ENCODE measurements around the gene NDUFAF4. TPM values are rescaled to one million over a fixed set of nuclear protein-coding genes. Genes with fewer than 3 reads are reported as not detected.

NDUFAF4 gene
- total and polyA plus RNA-seq, 2 of the 8 experiments (the other 6 are each of a cell fraction or from before 2014, with no cell fraction given) = 21.9 to 84.4 TPM

DNA sequence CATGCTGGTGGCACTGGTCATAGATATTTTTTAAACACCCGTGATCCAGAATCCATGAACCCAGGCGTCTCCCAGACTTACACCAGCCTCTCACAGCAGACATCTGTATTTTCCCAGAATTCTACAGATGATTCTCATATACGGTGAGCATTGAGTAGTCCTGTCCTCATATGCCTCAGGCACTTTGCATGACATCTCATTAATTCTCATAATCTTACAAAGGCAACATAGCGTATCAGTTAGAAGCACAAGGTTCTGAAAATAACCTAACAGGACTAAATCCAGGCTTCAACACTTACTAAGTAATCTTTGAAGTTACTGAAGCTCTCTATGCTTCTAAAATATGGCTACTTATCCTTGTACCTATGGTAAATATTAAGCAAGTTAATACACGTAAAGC is 8.9 kb downstream of the NDUFAF4 start (continued):
- TF ChIP-seq, protein P1, sequence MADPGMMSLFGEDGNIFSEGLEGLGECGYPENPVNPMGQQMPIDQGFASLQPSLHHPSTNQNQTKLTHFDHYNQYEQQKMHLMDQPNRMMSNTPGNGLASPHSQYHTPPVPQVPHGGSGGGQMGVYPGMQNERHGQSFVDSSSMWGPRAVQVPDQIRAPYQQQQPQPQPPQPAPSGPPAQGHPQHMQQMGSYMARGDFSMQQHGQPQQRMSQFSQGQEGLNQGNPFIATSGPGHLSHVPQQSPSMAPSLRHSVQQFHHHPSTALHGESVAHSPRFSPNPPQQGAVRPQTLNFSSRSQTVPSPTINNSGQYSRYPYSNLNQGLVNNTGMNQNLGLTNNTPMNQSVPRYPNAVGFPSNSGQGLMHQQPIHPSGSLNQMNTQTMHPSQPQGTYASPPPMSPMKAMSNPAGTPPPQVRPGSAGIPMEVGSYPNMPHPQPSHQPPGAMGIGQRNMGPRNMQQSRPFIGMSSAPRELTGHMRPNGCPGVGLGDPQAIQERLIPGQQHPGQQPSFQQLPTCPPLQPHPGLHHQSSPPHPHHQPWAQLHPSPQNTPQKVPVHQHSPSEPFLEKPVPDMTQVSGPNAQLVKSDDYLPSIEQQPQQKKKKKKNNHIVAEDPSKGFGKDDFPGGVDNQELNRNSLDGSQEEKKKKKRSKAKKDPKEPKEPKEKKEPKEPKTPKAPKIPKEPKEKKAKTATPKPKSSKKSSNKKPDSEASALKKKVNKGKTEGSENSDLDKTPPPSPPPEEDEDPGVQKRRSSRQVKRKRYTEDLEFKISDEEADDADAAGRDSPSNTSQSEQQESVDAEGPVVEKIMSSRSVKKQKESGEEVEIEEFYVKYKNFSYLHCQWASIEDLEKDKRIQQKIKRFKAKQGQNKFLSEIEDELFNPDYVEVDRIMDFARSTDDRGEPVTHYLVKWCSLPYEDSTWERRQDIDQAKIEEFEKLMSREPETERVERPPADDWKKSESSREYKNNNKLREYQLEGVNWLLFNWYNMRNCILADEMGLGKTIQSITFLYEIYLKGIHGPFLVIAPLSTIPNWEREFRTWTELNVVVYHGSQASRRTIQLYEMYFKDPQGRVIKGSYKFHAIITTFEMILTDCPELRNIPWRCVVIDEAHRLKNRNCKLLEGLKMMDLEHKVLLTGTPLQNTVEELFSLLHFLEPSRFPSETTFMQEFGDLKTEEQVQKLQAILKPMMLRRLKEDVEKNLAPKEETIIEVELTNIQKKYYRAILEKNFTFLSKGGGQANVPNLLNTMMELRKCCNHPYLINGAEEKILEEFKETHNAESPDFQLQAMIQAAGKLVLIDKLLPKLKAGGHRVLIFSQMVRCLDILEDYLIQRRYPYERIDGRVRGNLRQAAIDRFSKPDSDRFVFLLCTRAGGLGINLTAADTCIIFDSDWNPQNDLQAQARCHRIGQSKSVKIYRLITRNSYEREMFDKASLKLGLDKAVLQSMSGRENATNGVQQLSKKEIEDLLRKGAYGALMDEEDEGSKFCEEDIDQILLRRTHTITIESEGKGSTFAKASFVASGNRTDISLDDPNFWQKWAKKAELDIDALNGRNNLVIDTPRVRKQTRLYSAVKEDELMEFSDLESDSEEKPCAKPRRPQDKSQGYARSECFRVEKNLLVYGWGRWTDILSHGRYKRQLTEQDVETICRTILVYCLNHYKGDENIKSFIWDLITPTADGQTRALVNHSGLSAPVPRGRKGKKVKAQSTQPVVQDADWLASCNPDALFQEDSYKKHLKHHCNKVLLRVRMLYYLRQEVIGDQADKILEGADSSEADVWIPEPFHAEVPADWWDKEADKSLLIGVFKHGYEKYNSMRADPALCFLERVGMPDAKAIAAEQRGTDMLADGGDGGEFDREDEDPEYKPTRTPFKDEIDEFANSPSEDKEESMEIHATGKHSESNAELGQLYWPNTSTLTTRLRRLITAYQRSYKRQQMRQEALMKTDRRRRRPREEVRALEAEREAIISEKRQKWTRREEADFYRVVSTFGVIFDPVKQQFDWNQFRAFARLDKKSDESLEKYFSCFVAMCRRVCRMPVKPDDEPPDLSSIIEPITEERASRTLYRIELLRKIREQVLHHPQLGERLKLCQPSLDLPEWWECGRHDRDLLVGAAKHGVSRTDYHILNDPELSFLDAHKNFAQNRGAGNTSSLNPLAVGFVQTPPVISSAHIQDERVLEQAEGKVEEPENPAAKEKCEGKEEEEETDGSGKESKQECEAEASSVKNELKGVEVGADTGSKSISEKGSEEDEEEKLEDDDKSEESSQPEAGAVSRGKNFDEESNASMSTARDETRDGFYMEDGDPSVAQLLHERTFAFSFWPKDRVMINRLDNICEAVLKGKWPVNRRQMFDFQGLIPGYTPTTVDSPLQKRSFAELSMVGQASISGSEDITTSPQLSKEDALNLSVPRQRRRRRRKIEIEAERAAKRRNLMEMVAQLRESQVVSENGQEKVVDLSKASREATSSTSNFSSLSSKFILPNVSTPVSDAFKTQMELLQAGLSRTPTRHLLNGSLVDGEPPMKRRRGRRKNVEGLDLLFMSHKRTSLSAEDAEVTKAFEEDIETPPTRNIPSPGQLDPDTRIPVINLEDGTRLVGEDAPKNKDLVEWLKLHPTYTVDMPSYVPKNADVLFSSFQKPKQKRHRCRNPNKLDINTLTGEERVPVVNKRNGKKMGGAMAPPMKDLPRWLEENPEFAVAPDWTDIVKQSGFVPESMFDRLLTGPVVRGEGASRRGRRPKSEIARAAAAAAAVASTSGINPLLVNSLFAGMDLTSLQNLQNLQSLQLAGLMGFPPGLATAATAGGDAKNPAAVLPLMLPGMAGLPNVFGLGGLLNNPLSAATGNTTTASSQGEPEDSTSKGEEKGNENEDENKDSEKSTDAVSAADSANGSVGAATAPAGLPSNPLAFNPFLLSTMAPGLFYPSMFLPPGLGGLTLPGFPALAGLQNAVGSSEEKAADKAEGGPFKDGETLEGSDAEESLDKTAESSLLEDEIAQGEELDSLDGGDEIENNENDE (IDR thresholded peaks at IDR 0.05; ENCODE audit: insufficient replicate concordance, low read length) = no peak
- no peak for TF ChIP-seq PHF8 (conservative IDR thresholded peaks at IDR 0.05; ENCODE audit: low read depth, low read length)

All from H1 (cell line).